MCF 10A (cell line): Measurements from ENCODE around the gene FGD5. TPM values are rescaled to one million over a fixed set of nuclear protein-coding genes. Genes with fewer than 3 reads are reported as not detected.

Source experiments
- BruUV-seq: library from RNA; stranded (reverse); fragments of 400-500 nt; replicated peaks from 2 replicates; lab custom pipeline; 2021; lab: Mats Ljungman, UMichigan
- CTCF ChIA-PET: fragments of 300-600 bp; sonication (Branson Sonifier 250); formaldehyde crosslinking; extraction: SDS; loops from one replicate; lab custom pipeline; 2021; ENCODE audit warnings: antibody characterized with exemption, inconsistent platforms; lab: Yijun Ruan, JAX
- POLR2A ChIA-PET: fragments of 300-600, 350-650 bp; sonication (Branson Sonifier 250); formaldehyde crosslinking; extraction: SDS; loops from one replicate; lab custom pipeline; 2020; ENCODE audit warnings: antibody characterized with exemption, inconsistent platforms; lab: Yijun Ruan, JAX
- DNase-seq: peaks from one replicate; pipeline ENCODE4 v3.0.0-alpha.2; 2018; ENCODE audit not compliant: unreplicated experiment
- H3K27ac Mint-ChIP-seq: one replicate; pipeline ENCODE4 v1.8.0; 2022; ENCODE audit warnings: mild to moderate bottlenecking, low read depth, mixed read lengths; ENCODE audit not compliant: unreplicated experiment
- H3K27me3 Mint-ChIP-seq: one replicate; pipeline ENCODE4 v1.8.0; 2022; ENCODE audit warnings: mixed read lengths; ENCODE audit not compliant: insufficient read depth, unreplicated experiment
- H3K36me3 Mint-ChIP-seq: one replicate; pipeline ENCODE4 v1.8.0; 2022; ENCODE audit warnings: mild to moderate bottlenecking, moderate library complexity, mixed read lengths; ENCODE audit not compliant: insufficient read depth, unreplicated experiment
- H3K4me1 Mint-ChIP-seq: one replicate; pipeline ENCODE4 v1.8.0; 2022; ENCODE audit warnings: mixed read lengths; ENCODE audit not compliant: insufficient read depth, unreplicated experiment
- H3K4me3 Mint-ChIP-seq: one replicate; pipeline ENCODE4 v1.8.0; 2022; ENCODE audit warnings: mild to moderate bottlenecking, moderate library complexity, mixed read lengths; ENCODE audit not compliant: unreplicated experiment
- H3K9me3 Mint-ChIP-seq: one replicate; pipeline ENCODE4 v1.8.0; 2022; ENCODE audit warnings: mixed read lengths; ENCODE audit not compliant: unreplicated experiment
- intact Hi-C: fragments of 100-400 bp; cut with micrococcal nuclease; formaldehyde crosslinking; loops from 2 replicates; pipeline ENCODE4 v1.14.1; 2022
- total RNA-seq: library from RNA; stranded (reverse); gene quantifications from 2 replicates; pipeline ENCODE4 v1.2.3, GENCODE V29; 2022
- TF ChIP-seq, protein P1 (sequence below): fragments of 200-600 bp; IDR thresholded peaks from one replicate; pipeline ENCODE4 v1.8.0; 2022; ENCODE audit warnings: antibody characterized with exemption, mild to moderate bottlenecking; ENCODE audit not compliant: unreplicated experiment

The FGD5 gene
- total RNA-seq, 1 experiment from 2014 or later = not detected

DNA sequence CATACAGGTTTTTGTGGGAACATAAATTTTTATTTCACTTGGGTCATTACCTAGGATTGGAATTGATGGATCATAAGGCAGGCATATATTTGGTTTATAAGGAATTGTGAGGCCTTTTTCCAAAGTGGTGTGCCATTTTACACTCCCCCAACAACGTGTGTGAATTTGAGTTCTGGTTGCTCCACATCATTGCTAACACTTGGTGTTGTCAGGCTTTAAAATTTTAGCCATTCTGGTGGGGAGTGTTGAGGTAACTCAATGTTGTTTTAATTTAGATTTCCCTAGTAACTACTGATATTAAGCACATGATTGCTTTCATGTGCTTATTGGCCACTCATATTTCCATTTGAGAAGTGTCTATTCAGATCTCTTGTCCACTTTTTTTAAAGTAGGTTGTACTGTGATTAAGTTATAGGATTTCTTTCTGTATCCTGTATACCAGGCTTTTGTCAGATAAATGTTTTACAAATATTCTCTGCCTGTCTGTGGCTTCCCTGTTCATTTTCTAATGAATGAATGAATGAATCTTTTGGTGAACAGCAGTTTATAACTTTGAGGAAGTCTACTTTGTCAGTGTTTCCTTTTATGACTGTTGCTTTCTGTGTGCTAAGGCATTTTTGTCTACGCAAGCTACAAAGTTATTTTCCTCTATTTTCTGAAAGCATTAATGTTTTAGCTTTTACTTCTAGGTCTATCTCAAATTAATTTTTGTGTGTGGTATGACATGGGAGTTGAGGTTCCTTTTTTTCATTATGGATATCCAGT, 110.7 kb downstream of the FGD5 start:
- TF ChIP-seq, protein P1, sequence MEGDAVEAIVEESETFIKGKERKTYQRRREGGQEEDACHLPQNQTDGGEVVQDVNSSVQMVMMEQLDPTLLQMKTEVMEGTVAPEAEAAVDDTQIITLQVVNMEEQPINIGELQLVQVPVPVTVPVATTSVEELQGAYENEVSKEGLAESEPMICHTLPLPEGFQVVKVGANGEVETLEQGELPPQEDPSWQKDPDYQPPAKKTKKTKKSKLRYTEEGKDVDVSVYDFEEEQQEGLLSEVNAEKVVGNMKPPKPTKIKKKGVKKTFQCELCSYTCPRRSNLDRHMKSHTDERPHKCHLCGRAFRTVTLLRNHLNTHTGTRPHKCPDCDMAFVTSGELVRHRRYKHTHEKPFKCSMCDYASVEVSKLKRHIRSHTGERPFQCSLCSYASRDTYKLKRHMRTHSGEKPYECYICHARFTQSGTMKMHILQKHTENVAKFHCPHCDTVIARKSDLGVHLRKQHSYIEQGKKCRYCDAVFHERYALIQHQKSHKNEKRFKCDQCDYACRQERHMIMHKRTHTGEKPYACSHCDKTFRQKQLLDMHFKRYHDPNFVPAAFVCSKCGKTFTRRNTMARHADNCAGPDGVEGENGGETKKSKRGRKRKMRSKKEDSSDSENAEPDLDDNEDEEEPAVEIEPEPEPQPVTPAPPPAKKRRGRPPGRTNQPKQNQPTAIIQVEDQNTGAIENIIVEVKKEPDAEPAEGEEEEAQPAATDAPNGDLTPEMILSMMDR = no peak
- H3K4me3 Mint-ChIP-seq = no peak overlapping the region
- CTCF ChIA-PET = no interaction called here
- intact Hi-C loops = loop anchor here (5.0 kb wide), 4 partner anchors 103 to 278 kb away; partner anchors contain the start of genes CAPN7 and MRPS25
- H3K27ac Mint-ChIP-seq = no peak overlapping the region
- POLR2A ChIA-PET = interaction anchor here (0.6 kb wide), 1 partner anchor 179 kb away, joined by 3 read pairs; no protein-coding TSS in a partner anchor
- DNase-seq = no peak
- no peaks in the 10 kb centered on the region for H3K9me3 Mint-ChIP-seq
- H3K4me1 Mint-ChIP-seq = peaks cover 4% of the 10 kb centered on the region
- no peaks in the 10 kb centered on the region for H3K36me3 Mint-ChIP-seq
- BruUV-seq = no TSS peak
- H3K27me3 Mint-ChIP-seq = no peaks in the 10 kb centered on the region

DNA sequence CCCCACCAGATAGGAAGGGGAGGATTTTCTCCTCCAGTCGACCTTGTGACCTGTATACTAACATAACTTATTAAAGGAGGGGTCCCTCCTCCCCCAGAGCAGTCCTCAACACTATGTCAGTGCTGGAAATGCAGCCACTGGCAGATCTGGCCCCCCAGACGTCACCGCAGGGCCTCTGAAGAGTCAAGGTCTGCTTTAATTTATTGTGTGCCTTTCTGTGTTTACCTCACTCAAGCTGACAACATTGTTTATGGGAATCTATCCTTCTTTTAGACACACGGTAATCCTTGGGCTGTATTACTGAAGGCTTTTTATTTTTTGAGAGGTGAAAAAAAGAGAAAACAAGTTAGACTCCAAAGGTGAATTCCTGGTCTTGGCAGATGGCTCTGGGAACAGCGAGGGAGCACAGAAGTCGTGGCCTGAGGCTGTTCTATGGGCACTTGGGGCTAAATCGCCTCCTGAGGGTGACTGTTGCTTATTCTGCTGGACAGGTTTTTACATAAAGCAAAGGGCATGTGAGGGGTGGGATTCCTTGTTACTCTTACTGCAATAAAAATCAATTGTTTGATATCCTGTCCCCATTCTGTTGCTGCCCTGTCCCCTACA, 115.2 kb downstream of the FGD5 start:
- CTCF ChIA-PET = interaction anchor here (1.5 to 1.6 kb wide), 2 partner anchors 10 to 13 kb away, joined by 6 read pairs; no protein-coding TSS in a partner anchor
- TF ChIP-seq, protein P1 = no peak

DNA sequence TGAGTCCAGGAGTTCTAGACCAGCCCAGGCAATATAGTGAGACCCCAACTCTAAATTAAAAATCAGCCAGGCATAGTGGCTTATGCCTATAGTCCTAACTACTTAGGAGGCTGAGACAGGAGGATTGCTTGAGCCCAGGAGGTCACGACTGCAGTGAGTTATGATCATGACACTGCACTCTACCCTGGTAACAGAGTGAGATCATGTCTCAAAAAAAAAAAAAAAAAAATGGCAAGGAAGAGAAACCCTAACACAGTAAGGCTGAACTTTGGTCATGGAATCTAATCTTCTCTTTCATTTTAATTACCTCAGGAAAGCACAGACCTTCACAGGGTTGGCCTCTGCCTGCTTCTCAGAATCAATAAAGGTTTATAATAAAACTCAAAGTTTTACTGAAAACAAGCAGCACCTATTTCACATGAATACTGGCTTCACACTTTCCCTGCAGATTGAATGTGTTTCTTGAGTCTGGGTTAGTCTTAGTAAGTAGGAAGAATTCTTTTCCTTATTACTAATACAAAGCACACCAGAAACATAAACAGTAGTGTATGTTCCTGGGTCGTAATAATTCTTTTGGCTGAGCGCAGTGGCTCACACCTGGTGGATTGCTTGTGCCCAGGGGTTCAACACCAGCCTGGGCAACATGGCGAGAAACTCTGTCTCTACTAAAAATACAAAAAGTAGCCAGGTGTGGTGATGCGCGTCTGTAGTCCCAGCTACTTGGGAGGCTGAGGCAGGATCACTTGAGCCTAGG, 117.0 kb downstream of the FGD5 start:
- BruUV-seq = no TSS peak

More for the DNA sequence above, 115.2 kb downstream of the FGD5 start:
- H3K36me3 Mint-ChIP-seq = no peaks in the 10 kb centered on the region
- no peak overlapping the region for H3K4me3 Mint-ChIP-seq
- H3K27me3 Mint-ChIP-seq = no peaks in the 10 kb centered on the region
- peaks cover 4% of the 10 kb centered on the region for H3K4me1 Mint-ChIP-seq
- no TSS peak for BruUV-seq
- H3K9me3 Mint-ChIP-seq = no peaks in the 10 kb centered on the region
- intact Hi-C loops = no loop called here
- H3K27ac Mint-ChIP-seq = no peak overlapping the region
- POLR2A ChIA-PET = interaction anchor here (1.8 kb wide), 1 partner anchor 10 kb away, joined by 5 read pairs; no protein-coding TSS in a partner anchor
- DNase-seq = no peak

More for the DNA sequence above, 117.0 kb downstream of the FGD5 start:
- TF ChIP-seq, protein P1 = no peak
- intact Hi-C loops = no loop called here
- POLR2A ChIA-PET = no interaction called here
- Mint-ChIP-seq H3K27ac (no peak overlapping the region), H3K27me3 (no peaks in the 10 kb centered on the region), H3K9me3 (no peaks in the 10 kb centered on the region), H3K36me3 (no peaks in the 10 kb centered on the region), H3K4me3 (no peak overlapping the region), H3K4me1 (peaks cover 4% of the 10 kb centered on the region)
- no peak for DNase-seq
- CTCF ChIA-PET = no interaction called here
